DND-41 (cell line): ENCODE results near the gene B3GNT4.

ENCODE experiments used
- ATAC-seq: fragments of 200-7000 bp; cut with Tn5 transposase; 3 replicates; pipeline ENCODE4 v1.9.1; 2021; ENCODE audit warnings: low read depth; ENCODE audit not compliant: insufficient read depth
- DNase-seq: peaks from one replicate; pipeline ENCODE4 v3.0.0-alpha.2; 2020
- H2AFZ ChIP-seq: 2 replicates; pipeline ENCODE4 v1.6.0; 2012; ENCODE audit warnings: low read depth, low read length
- H3K27ac ChIP-seq: 2 replicates; pipeline ENCODE4 v1.5.1; 2012; ENCODE audit warnings: low read length, inconsistent platforms
- H3K27me3 ChIP-seq: fragments of 200-600 bp; sonication (generic); 2 replicates; pipeline ENCODE4 v1.6.0; 2012; ENCODE audit warnings: low read length, mild to moderate bottlenecking, inconsistent platforms; ENCODE audit not compliant: insufficient read depth, poor library complexity
- H3K36me3 ChIP-seq: 2 replicates; pipeline ENCODE4 v1.5.1; 2012; ENCODE audit warnings: low read length, inconsistent platforms; ENCODE audit not compliant: insufficient read depth
- H3K4me1 ChIP-seq: 2 replicates; pipeline ENCODE4 v1.5.1; 2012; ENCODE audit warnings: mild to moderate bottlenecking, low read length; ENCODE audit not compliant: insufficient read depth
- H3K4me2 ChIP-seq: 2 replicates; pipeline ENCODE4 v1.6.0; 2012; ENCODE audit warnings: mild to moderate bottlenecking, moderate library complexity, low read length, inconsistent platforms; ENCODE audit not compliant: insufficient read depth
- H3K4me3 ChIP-seq, 2 experiments: fragments of 200-600 bp in 1 of 2; shearing (Covaris generic) in 1 of 2; 2 replicates each; pipeline ENCODE4 v1.5.1; 2012 to 2016; ENCODE audit warnings: inconsistent platforms in 2 of 2, low read length in 2 of 2, mild to moderate bottlenecking in 2 of 2, low read depth in 1 of 2, moderate library complexity in 1 of 2
- H3K79me2 ChIP-seq: 2 replicates; pipeline ENCODE4 v1.6.0; 2012; ENCODE audit warnings: low read length, inconsistent platforms; ENCODE audit not compliant: insufficient read depth
- H3K9ac ChIP-seq: 2 replicates; pipeline ENCODE4 v1.6.0; 2012; ENCODE audit warnings: low read depth, mild to moderate bottlenecking, inconsistent platforms, low read length, moderate library complexity
- H3K9me3 ChIP-seq: 2 replicates; pipeline ENCODE4 v1.5.1; 2012; ENCODE audit warnings: low read length, moderate library complexity, mild to moderate bottlenecking, inconsistent platforms; ENCODE audit not compliant: insufficient read depth, severe bottlenecking
- H4K20me1 ChIP-seq: 2 replicates; pipeline ENCODE4 v1.6.0; 2012; ENCODE audit warnings: low read length; ENCODE audit not compliant: insufficient read depth
- CTCF ChIP-seq: IDR thresholded peaks from 2 replicates; pipeline ENCODE4 v1.5.1; 2012; ENCODE audit warnings: borderline replicate concordance, low read length, moderate library complexity, mild to moderate bottlenecking; ENCODE audit not compliant: poor library complexity, severe bottlenecking; ENCODE audit errors: extremely low read depth
- EZH2 ChIP-seq: IDR thresholded peaks from 3 replicates; pipeline ENCODE4 v1.6.1; 2012; ENCODE audit warnings: borderline replicate concordance, low read depth, mild to moderate bottlenecking, moderate library complexity, low read length, inconsistent platforms; ENCODE audit not compliant: severe bottlenecking

Gene B3GNT4

GRCh38 chr12:122216445-122216844, 12.9 kb downstream of the B3GNT4 start:
- Histone ChIP-seq H3K27ac (no peak overlapping the region), H3K79me2 (peaks cover 26% of the 10 kb centered on the region), H3K36me3 (peaks cover 84% of the 10 kb centered on the region), H3K4me1 (no peaks in the 10 kb centered on the region), H4K20me1 (peaks cover 3% of the 10 kb centered on the region; the same call in 1 of the 2 replicates), H3K4me3 (no peak overlapping the region), H3K9ac (no peak overlapping the region), H3K9me3 (no peaks in the 10 kb centered on the region), H2AFZ (no peak overlapping the region), H3K27me3 (no peaks in the 10 kb centered on the region), H3K4me2 (no peak overlapping the region)
- ATAC-seq (no peak), DNase-seq (no peak)
- TF ChIP-seq EZH2 (no peak), CTCF (no peak)

- Histone ChIP-seq H2AFZ (peak within 1 kb of the TSS; percentile 98), H3K27me3 (no peaks in the 10 kb centered on the region), H3K4me2 (peak within 1 kb of the TSS; percentile 93), H3K27ac (peak within 1 kb of the TSS; percentile 90), H3K4me3 (peak within 1 kb of the TSS; percentile 98 to 99), H3K79me2 (peaks cover 48% of the 10 kb centered on the region), H3K4me1 (peaks cover 62% of the 10 kb centered on the region), H4K20me1 (peaks cover 33% of the 10 kb centered on the region), H3K9ac (peak within 1 kb of the TSS; percentile 90), H3K9me3 (no peaks in the 10 kb centered on the region), H3K36me3 (peaks cover 36% of the 10 kb centered on the region)
- TF ChIP-seq EZH2 (no peak), CTCF (no peak)
- peak; percentile 82 for ATAC-seq
- peak; percentile 100 for DNase-seq
Observed at GRCh38 chr12:122225683-122226365, 22.3 kb downstream of the B3GNT4 start, which contains the start of gene DIABLO. TSS of gene DIABLO (minus strand) at chr12:122226052. CDS start at chr12:122226014, 38 bp downstream.

- DNase-seq (no peak), ATAC-seq (peak; percentile 56)
- H3K9me3 ChIP-seq = no peaks in the 10 kb centered on the region
- peak overlapping the region; percentile 46; the same call in 1 of the 2 replicates for H3K9ac ChIP-seq
- H2AFZ ChIP-seq = peak overlapping the region; percentile 73
- H3K36me3 ChIP-seq = peaks cover 35% of the 10 kb centered on the region
- H4K20me1 ChIP-seq = peaks cover 36% of the 10 kb centered on the region
- no peak for TF ChIP-seq CTCF
- TF ChIP-seq EZH2 = no peak
- H3K27me3 ChIP-seq = no peaks in the 10 kb centered on the region
- peaks cover 41% of the 10 kb centered on the region for H3K79me2 ChIP-seq
- H3K4me3 ChIP-seq = peak overlapping the region in 1 of 2 experiments; percentile 64; a peak in 2 of 4 replicates
- H3K27ac ChIP-seq = no peak overlapping the region
- H3K4me2 ChIP-seq = peak overlapping the region; percentile 93
- H3K4me1 ChIP-seq = peaks cover 62% of the 10 kb centered on the region
Observed at GRCh38 chr12:122226366-122227125, 23.0 kb downstream of the B3GNT4 start.
